Cardiac muscle cell (in vitro differentiated cells and primary cell): ENCODE measurements around the gene OBSL1. TPM values are rescaled to one million over a fixed set of nuclear protein-coding genes. Genes with fewer than 3 reads are reported as not detected.
A peak's percentile ranks its signal among the peaks of the same experiment; 100 is the strongest.

Experiments used
- DNase-seq, 2 donors: peaks; one replicate each; pipeline versions ENCODE4 v3.0.0 to v3.0.0-alpha.2; 2010 to 2017; ENCODE audit warnings: low read depth in 1 of 2, low spot score in 1 of 2
- H3K27ac ChIP-seq: fragments of 200-600 bp; sonication (generic); 2 replicates; pipeline ENCODE4 v1.5.1; 2016
- H3K27me3 ChIP-seq: fragments of 200-600 bp; sonication (generic); 2 replicates; pipeline ENCODE4 v1.6.0; 2016; ENCODE audit warnings: control low read depth
- H3K36me3 ChIP-seq: fragments of 200-600 bp; sonication (generic); 2 replicates; pipeline ENCODE4 v1.5.1; 2016; ENCODE audit warnings: control low read depth
- H3K4me1 ChIP-seq: fragments of 200-600 bp; sonication (generic); 2 replicates; pipeline ENCODE4 v1.8.1; 2017; ENCODE audit warnings: low read depth, mild to moderate bottlenecking, mixed run types
- H3K4me3 ChIP-seq: fragments of 200-600 bp; sonication (generic); 2 replicates; pipeline ENCODE4 v1.5.1; 2016; ENCODE audit warnings: mild to moderate bottlenecking
- H3K9me3 ChIP-seq: fragments of 200-600 bp; sonication (generic); 2 replicates; pipeline ENCODE4 v1.5.1; 2017; ENCODE audit warnings: low read depth, mild to moderate bottlenecking, control low read depth
- CTCF ChIP-seq: IDR thresholded peaks from 2 replicates; pipeline ENCODE4 v1.5.1; 2012; ENCODE audit warnings: low read depth, mild to moderate bottlenecking, low read length
- polyA plus RNA-seq: library from polyadenylated mRNA; unstranded; fragments of >200 nt; fragmentation: Nextera tagmentation; extraction: Ambion mirVana; gene quantifications from 2 replicates; pipeline ENCODE4 v1.2.1, GENCODE V29; 2016
- total RNA-seq: library from RNA; depleted of rRNA; stranded (reverse); fragments of >200 nt; gene quantifications from 2 replicates; pipeline ENCODE4 v1.2.3, GENCODE V29; 2016

The OBSL1 gene
- total RNA-seq (540 and 746 TPM in 2 replicates), polyA plus RNA-seq (276 and 302 TPM in 2 replicates)

DNA sequence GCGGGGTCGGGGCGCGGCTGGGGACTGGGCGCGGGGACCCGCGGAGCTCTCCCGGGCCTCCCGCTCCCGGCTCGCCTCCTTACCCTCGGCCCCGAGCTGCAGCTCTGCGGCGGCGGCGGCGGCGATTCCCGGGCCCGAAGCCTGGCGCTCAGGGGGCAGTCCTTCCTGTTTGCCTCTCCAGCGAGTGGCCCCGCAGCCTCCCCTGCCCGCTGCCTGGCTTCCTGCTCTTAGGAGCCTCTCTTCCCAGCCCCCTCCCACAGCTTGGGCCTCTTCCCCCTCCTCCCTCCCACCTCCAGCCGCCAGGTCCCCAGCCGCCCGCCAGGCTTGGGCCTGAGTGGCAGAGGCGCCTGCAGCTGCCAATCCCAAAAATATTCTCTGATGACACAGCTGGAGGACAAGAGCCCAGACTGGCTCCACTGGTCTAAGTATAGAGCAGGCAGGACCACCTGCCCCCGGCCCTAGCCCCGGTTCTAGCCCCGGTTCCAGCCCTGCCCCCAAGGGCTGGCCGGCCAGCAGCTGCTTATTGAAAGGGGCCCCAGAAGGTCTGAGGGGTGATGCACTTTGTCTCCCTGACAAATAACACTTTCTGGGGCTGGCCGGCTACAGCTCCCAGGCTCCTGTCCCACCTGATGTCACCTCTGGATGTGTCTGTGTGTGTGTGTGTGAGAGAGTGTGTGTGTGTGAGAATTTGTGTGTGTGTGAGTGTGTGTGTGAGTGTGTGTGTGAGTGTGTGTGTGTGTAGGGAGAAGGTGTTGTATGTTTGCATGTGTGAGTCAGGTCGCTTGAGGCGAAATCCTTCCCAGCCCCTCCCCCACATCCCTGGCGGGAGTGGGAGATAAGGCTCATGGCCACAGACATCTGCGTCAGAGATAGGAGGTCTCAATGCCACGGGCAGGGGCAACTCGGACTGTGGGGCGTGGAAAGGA, at the start of gene OBSL1:
Gene OBSL1, minus strand, starts transcription at position 229 of the 926 bp plus-strand sequence. CDS start 307 bp downstream, outside the sequence.
- peaks cover 47% of the 10 kb centered on the region for H3K4me1 ChIP-seq
- peak within 1 kb of the TSS; percentile 98 for H3K4me3 ChIP-seq
- TF ChIP-seq CTCF: no peak
- no peaks in the 10 kb centered on the region for H3K9me3 ChIP-seq
- H3K27ac ChIP-seq: peak within 1 kb of the TSS; percentile 98
- peak; percentile 92 to 97 for DNase-seq
- H3K27me3 ChIP-seq: no peaks in the 10 kb centered on the region
- peaks cover 19% of the 10 kb centered on the region for H3K36me3 ChIP-seq

GRCh38 chr2:219620546-219620945, 49.2 kb upstream of the OBSL1 start:
- H3K4me1 ChIP-seq: peaks cover 14% of the 10 kb centered on the region
- H3K27me3 ChIP-seq: no peaks in the 10 kb centered on the region
- H3K36me3 ChIP-seq: no peaks in the 10 kb centered on the region
- no peak overlapping the region for H3K4me3 ChIP-seq
- no peak overlapping the region for H3K27ac ChIP-seq
- no peaks in the 10 kb centered on the region for H3K9me3 ChIP-seq
- TF ChIP-seq CTCF: no peak
- no peak for DNase-seq

DNA sequence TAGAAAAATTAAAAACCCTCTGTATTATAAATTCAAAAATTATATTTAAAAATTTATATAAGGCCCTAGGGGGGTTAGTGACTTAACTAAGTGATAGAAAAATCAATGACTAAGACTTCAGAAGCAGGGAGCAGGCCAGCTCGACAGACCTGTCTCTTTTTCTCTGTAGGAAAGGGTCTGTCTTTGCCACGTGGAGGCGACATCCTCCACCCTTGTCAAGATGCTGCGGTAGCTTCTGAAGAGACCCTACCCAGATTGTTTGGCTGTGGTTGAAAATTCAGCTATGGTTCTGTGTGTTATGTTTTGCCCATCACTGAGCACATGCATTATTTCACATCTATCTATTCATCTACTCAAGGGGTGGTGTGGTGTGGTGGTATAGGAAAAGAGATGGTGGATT, 47.9 kb upstream of the OBSL1 start:
- peaks cover 14% of the 10 kb centered on the region for H3K4me1 ChIP-seq
- DNase-seq: peak; percentile 16 to 40

GRCh38 chr2:219618733-219619122, 47.4 kb upstream of the OBSL1 start:
- H3K9me3 ChIP-seq: no peaks in the 10 kb centered on the region
- no peaks in the 10 kb centered on the region for H3K36me3 ChIP-seq
- no peaks in the 10 kb centered on the region for H3K27me3 ChIP-seq
- H3K4me3 ChIP-seq: no peak overlapping the region
- TF ChIP-seq CTCF: no peak
- peak in 1 of 2 donors; percentile 31 for DNase-seq
- H3K4me1 ChIP-seq: peaks cover 14% of the 10 kb centered on the region
- H3K27ac ChIP-seq: peak overlapping the region; percentile 75

More for the DNA sequence above, 47.9 kb upstream of the OBSL1 start:
- no peak for TF ChIP-seq CTCF
- no peak overlapping the region for H3K27ac ChIP-seq
- no peaks in the 10 kb centered on the region for H3K27me3 ChIP-seq
- no peaks in the 10 kb centered on the region for H3K36me3 ChIP-seq
- H3K4me3 ChIP-seq: no peak overlapping the region
- no peaks in the 10 kb centered on the region for H3K9me3 ChIP-seq

- no peak for TF ChIP-seq CTCF
- no peak overlapping the region for H3K4me3 ChIP-seq
- no peak overlapping the region for H3K27ac ChIP-seq
- no peak for DNase-seq
- H3K4me1 ChIP-seq: peaks cover 19% of the 10 kb centered on the region
- H3K9me3 ChIP-seq: no peaks in the 10 kb centered on the region
- no peaks in the 10 kb centered on the region for H3K36me3 ChIP-seq
- H3K27me3 ChIP-seq: no peaks in the 10 kb centered on the region
Observed at GRCh38 chr2:219616550-219616949, 45.2 kb upstream of the OBSL1 start.
